ENCODE measurements around the gene CST1.

CST1 gene

DNA sequence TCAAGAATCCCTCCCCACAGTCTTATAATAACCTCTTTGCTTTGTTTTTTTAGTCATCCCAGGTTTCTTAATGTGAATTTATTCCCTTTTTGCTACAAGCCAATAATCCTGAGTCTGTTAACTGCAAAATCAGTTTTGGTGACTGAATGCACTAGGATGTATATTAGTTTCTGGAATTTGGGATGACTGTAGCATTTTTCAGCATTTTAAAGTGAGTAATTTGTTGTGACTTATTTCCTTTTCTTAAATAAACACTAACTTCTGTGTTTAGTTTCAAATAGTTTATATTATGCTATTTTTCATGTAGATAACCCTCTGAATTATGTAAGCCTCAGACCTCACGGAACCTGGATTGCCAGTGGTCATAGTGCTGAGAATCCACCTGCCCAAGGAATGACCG lies 5.5 kb downstream of the CST1 start:
- TF ChIP-seq YY1 (IDR thresholded peaks at IDR 0.05; ENCODE audit: low read depth) (no peak), CEBPB (IDR thresholded peaks at IDR 0.05) (no peak), RAD21 (IDR thresholded peaks at IDR 0.05; ENCODE audit: low read depth) (no peak), REST (IDR thresholded peaks at IDR 0.05; ENCODE audit: low read depth) (no peak), FOXM1 (IDR thresholded peaks at IDR 0.05; ENCODE audit: borderline replicate concordance, low read depth) (no peak), EGR1 (IDR thresholded peaks at IDR 0.05) (no peak), TEAD4 (IDR thresholded peaks at IDR 0.05) (no peak), CREB1 (IDR thresholded peaks at IDR 0.05; ENCODE audit: low read depth) (no peak), NFIC (IDR thresholded peaks at IDR 0.05) (no peak)
- TF ChIP-seq, protein P1, sequence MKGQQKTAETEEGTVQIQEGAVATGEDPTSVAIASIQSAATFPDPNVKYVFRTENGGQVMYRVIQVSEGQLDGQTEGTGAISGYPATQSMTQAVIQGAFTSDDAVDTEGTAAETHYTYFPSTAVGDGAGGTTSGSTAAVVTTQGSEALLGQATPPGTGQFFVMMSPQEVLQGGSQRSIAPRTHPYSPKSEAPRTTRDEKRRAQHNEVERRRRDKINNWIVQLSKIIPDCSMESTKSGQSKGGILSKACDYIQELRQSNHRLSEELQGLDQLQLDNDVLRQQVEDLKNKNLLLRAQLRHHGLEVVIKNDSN (IDR thresholded peaks at IDR 0.05), result no peak
- TF ChIP-seq, protein P2, sequence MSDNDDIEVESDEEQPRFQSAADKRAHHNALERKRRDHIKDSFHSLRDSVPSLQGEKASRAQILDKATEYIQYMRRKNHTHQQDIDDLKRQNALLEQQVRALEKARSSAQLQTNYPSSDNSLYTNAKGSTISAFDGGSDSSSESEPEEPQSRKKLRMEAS (IDR thresholded peaks at IDR 0.05), result no peak

GRCh38 chr20:23744817-23745216 lies 5.9 kb downstream of the CST1 start:
- no peak for TF ChIP-seq TCF12 (IDR thresholded peaks at IDR 0.05; ENCODE audit: low read depth)
- no peak for TF ChIP-seq EP300 (IDR thresholded peaks at IDR 0.05; ENCODE audit: borderline replicate concordance)
- TF ChIP-seq RAD21 (IDR thresholded peaks at IDR 0.05; ENCODE audit: low read depth), result no peak
- no peak for TF ChIP-seq TEAD4 (IDR thresholded peaks at IDR 0.05)
- TF ChIP-seq CEBPB (IDR thresholded peaks at IDR 0.05), result no peak
- no peak for TF ChIP-seq REST (IDR thresholded peaks at IDR 0.05; ENCODE audit: low read depth)
- TF ChIP-seq YY1 (IDR thresholded peaks at IDR 0.05; ENCODE audit: low read depth), result no peak
- TF ChIP-seq ZBTB7A (IDR thresholded peaks at IDR 0.05; ENCODE audit: low read depth), result no peak
- no peak for TF ChIP-seq TAF1 (IDR thresholded peaks at IDR 0.05; ENCODE audit: low read depth)
- TF ChIP-seq, protein P2 (IDR thresholded peaks at IDR 0.05), result no peak
- TF ChIP-seq NFIC (IDR thresholded peaks at IDR 0.05), result no peak
- TF ChIP-seq, protein P1 (IDR thresholded peaks at IDR 0.05), result no peak
- TF ChIP-seq CREB1 (IDR thresholded peaks at IDR 0.05; ENCODE audit: low read depth), result no peak
- no peak for TF ChIP-seq EGR1 (IDR thresholded peaks at IDR 0.05)
- no peak for TF ChIP-seq FOXM1 (IDR thresholded peaks at IDR 0.05; ENCODE audit: borderline replicate concordance, low read depth)

GRCh38 chr20:23727016-23727415 lies 23.7 kb downstream of the CST1 start:
- TF ChIP-seq YY1 (IDR thresholded peaks at IDR 0.05; ENCODE audit: low read depth) (no peak), ZBTB7A (IDR thresholded peaks at IDR 0.05; ENCODE audit: low read depth) (no peak)

- TF ChIP-seq ZBTB7A (IDR thresholded peaks at IDR 0.05; ENCODE audit: low read depth), result no peak
- no peak for TF ChIP-seq RAD21 (IDR thresholded peaks at IDR 0.05; ENCODE audit: low read depth)
- TF ChIP-seq EP300 (IDR thresholded peaks at IDR 0.05; ENCODE audit: borderline replicate concordance), result no peak
- TF ChIP-seq EGR1 (IDR thresholded peaks at IDR 0.05), result no peak
- TF ChIP-seq YY1 (IDR thresholded peaks at IDR 0.05; ENCODE audit: low read depth), result no peak
- no peak for TF ChIP-seq TEAD4 (IDR thresholded peaks at IDR 0.05)
- TF ChIP-seq FOXM1 (IDR thresholded peaks at IDR 0.05; ENCODE audit: borderline replicate concordance, low read depth), result no peak
- TF ChIP-seq REST (IDR thresholded peaks at IDR 0.05; ENCODE audit: low read depth), result no peak
- no peak for TF ChIP-seq TAF1 (IDR thresholded peaks at IDR 0.05; ENCODE audit: low read depth)
- TF ChIP-seq NFIC (IDR thresholded peaks at IDR 0.05), result no peak
- no peak for TF ChIP-seq TCF12 (IDR thresholded peaks at IDR 0.05; ENCODE audit: low read depth)
- TF ChIP-seq, protein P1 (IDR thresholded peaks at IDR 0.05), result no peak
- TF ChIP-seq CEBPB (IDR thresholded peaks at IDR 0.05), result no peak
- TF ChIP-seq, protein P2 (IDR thresholded peaks at IDR 0.05), result no peak
- no peak for TF ChIP-seq CREB1 (IDR thresholded peaks at IDR 0.05; ENCODE audit: low read depth)
These were observed 25.6 kb downstream of the CST1 start for GRCh38 chr20:23725102-23725501.

Data from Ishikawa (cell line).